ENCODE results near the gene LSM14B.

Gene LSM14B

DNA sequence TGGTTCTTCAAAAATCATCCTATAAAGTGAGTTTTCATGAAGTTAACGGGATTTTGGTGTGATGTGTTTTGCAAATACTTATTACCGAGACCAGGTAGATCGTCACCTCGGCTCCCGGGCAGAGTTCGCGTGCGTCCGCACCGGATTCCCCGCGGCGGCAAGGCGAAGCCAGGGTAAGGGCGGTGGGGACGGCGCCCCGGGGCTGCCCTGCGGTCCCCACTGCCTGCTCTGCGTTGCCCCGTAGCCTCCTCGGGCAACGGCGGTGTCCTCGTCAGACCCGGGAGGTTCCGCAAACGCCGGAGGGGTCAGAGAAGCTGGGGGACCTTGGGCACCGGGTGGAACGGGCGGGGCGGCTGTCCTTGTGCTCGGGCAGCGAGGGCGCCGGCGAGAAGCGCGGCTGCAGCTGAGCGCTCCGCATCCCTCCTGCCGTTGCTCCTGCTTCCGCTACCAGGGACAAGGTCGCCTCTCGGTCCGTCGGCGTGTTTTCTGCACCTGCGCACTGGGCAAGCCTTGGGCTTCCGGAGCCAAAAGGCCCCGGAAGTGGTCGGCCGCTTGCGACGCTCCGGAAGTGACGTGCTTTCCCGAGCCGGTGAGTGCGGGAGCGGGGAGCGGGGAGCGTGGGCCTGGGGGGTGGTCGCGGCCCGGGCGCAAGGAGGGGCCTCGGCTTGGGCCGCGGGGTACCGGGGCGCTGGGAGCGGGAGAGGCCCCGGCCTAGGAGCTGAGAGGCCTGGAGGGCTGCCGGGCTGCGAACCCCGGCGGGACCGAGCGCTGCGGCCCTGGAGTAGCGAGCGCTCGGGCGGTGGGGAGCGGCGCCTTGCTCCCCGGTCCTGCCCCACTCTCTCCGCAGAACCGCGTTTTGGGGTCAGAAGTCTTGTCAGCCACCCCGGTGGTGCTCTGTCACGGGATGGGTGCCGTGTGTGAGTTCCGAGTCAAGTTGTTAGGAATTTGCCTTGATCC is 60.5 kb downstream of the LSM14B start, which contains the start of gene MTG2:
MTG2 (plus strand) TSS at position 560 of the 957 bp plus-strand sequence. CDS start 10,393 bp downstream, outside the sequence.
- peak; percentile 80 to 84 (median 83) for DNase-seq (ENCODE audit: low read depth in 3 of 3, low spot score in 1 of 3)

DNA sequence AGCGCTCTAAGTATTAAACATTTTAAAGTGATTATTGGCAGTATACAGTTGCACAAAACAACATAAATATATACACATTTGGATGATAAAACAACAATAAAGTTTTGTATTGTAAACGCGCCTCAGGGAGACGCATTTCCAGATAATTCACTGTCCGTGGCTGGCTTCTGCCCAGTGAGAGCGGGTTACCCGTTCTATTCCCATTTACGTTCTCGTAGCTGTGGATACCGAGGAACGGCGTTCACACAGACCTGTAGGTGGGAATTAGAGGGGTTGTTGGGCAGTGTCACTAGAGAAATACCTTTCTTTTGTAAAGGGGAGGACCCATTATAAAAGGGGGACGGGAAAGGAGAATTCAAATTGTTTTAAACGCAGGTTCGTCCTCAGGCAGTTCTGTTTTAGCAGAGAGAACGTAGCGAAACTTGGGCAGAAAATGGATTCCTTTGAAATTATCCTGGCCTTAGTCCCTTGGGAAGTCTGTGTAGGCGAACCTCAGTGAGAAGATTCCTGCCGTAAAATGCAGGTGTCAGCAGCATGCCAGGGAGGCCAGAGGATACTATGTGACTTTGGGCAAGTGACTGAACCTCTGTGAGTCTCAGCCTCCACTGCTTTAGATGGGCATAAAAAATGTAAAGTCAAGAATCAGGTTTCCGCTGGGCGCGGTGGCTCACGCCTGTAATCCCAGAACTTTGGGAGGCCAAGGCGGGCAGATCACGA is 61.3 kb downstream of the LSM14B start:
- DNase-seq (ENCODE audit: low read depth in 3 of 3, low spot score in 1 of 3) = no peak
